COR-L47 (cell line): ENCODE data around the gene LEKR1.
"Not testable (repeated sequence)": the region's sequence is repeated elsewhere in the genome, so short reads cannot be mapped to it uniquely, and the experiment has no call there.

Source experiments
- DNase-seq: peaks from one replicate; lab custom pipeline; 2025; lab: John Stamatoyannopoulos, UW

Gene LEKR1

DNA sequence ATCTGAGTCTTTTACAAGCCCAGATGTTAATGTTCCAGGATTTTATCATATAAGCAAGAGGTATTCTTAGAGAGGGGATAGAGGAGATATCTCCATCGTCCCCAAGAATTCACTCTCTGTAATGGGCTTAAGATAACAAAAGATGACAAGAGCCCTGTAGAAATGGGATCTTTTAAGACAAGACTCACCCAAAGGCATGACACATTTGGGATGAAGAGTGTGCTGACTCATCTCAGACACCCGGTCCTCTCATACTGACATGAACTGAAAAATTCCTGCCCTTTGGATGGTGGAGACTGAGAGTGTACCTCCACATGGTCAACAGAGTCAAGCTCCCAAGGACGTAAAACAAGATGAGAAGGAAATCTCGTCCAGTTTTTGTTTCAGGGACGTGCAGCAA, 11.0 kb downstream of the LEKR1 start:
- DNase-seq, result no peak

DNA sequence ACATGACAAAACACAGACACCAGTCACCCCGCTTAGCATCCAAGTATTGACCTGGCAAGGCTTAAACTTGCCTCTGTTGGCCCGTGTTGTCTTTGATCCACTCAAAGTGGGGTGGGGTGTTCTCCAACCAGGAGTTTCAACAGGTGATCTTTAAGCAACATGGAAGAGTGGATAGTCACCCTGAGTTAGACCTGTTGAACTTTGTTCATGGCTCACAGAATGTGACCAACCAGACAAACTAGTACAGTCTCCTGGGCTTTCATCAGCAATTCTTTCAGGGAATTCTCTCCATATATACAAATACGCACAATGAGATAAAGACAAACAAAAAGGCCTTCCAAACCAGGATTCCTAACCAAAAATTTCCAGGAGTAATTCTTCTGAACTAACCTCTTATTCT, 11.9 kb downstream of the LEKR1 start:
- DNase-seq, result no peak

DNA sequence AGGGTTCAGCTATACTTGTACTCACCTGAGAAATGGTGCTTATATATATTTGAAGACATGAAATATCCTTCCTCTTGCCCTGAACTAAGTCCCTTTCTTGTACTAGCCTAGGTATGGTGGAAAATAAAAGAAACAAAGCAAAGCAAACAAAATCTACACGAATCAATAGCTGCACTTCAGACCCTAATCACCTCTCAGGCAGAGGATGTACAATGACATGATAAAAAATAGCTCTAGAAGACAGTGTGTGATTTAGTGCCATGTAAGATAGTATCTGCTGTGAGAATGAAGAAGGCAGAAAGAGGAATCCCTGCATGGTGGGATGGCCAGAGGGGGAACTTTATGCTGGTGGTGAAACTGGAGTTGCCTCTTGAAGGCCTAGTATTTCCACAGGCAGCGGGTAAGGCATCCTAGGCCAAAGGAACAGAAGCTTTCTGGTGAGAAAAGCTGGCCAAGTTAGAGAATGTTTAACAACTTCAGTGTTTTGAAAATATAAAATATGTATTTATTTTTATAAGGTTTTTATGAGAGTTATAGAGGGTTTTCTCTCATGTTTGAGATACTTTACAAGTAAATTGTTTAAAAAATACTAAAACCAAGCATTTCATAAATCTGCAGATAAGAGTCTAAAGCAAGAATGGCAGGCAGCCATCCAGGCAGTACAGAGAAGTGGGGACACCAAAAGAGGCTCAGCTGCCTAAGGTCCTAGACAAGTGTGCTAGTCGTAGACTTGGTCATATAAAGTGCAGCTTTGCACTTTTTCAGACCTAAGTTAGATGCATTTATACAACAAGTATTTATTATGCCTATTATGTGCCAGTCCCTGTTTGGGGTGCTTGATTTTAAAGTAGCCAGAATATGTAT, 14.9 kb downstream of the LEKR1 start:
- no peak for DNase-seq

DNA sequence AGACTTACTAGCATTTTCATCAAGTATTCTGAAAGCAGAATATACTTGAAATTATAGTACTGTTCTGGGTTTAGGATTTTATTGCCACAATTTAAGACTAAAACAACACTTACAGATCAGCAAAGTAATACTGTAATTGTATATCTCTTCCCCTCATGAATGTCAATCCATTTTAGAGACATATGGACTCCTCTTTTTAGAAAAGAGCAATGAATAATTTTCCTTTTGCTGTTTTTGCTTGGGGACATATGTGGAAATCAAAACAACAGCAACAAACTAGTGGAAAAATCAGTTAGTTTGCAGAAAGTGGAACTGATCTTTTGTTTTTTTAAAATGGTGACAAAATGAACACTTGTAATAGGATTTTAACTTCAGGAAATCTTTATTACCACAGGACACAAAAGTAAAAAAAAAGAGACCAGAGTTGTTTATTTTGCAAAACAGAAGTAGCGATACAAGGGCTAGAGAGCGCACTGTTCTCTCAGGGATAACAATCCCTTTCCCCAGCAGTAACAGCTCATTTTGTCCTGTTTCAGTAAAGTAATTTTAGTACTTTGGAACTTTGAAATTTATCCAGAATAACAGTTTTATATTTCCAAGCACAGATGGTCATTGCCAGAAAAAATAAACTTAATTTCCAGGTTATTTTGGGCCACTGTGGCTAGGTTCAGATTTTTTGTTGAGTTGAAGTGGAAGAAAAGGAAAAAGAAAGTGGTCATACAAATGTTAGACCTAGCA, 17.1 kb downstream of the LEKR1 start:
- DNase-seq, result no peak

DNA sequence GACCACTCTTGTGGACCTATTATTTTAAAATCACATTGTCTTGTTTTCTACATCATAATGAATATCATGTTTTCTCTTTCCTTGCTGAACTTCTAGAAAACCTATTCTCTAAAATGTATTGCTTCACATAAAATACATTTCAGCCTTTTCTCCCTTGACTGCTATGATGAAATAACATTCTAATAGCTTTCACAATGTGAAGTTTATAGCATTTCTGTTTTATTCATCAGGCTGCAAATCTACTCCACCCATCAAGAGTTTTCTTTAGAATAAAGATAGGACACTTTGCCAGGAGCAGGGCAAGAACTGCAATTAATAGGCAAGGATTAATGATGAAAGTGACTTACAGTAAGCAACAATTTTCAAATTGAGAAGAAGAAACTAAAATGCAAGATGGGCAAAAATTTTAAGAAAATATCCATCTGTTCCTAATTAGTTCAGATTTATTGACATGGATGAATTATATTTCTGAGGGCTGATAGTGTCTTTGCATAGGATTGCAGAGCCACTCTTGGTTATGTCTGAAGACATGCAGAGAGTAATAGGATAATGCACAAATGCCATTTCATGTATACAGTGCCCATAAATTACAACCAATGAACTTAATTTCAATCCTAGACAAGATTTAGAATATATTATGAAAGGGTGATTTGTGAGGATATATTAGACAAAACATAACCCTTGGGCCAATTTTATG, 21.7 kb downstream of the LEKR1 start:
- DNase-seq, result no peak

DNA sequence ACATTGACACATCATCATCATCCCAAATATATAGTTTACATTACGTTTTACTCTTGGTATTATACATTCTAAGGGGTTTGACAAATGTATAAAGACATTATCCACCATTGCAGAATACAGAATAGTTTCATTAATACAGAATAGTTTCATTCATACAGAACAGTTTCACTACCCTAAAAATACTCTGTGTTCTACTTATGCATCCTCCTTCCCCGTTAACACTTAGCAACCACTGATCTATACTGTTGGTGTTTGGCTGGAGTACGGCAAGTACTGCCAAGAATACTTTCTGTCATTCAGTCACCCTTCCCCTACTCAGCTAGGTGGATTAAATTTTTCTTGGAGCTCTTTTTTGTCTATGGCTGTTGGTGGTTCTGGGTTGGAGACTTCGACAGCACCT, 33.4 kb downstream of the LEKR1 start:
- DNase-seq, result no peak

DNA sequence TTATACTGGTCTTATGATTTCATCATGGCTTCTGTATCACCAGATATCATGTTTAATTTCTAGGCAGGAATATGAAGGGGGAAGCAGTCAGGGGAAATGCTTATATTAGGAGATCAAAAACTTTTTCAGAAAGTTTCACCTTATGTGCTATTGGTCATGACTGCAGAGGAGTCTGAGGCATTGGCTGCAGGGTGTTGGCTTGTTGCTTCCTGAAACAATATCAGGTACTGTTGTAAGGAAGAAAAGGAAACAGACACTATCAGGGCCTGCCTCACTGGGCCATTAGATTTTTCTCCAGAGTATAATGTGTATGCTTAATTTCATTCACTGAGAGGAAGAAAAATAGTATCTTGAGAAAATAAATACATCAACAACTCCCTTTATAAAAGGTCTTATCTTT, 34.7 kb downstream of the LEKR1 start:
- DNase-seq, result no peak

DNA sequence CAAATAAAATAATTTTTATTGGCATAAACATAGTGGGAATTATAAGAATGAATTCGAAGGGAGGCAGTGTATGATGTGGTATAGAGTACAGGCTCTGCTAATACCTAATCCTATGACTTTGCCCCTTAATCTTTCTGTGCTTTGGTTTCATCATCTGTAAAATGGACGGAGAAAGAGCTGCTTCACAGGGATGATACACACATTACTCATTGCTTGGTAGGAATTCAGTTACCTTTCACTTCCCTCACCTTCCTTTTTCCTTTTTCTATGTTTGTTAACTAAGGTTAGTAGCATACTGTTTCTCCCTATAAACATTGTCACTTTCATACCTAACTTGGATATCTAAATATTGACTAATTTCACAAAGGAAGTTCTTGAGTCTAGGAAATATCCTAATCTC, 36.2 kb downstream of the LEKR1 start:
- no peak for DNase-seq

DNA sequence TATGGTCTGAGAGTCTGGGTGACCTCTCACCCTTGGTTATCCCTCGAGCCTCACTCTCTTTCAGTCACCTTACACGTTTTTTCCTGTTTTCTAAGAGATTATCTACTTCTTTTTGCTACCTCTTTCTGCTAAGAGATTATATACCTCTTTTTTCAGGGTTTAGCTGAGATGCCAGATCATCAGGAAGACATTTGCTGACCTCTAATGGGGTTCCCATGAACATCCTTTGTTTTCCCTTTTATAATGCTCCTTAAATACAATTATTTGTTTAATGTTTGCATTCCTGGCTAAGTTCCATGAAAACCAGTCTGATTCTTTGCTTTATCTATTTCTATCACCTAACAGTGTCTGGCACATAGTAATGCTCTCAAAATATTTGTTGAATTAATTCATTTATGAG, 39.6 kb downstream of the LEKR1 start:
- peak; percentile 46 for DNase-seq

DNA sequence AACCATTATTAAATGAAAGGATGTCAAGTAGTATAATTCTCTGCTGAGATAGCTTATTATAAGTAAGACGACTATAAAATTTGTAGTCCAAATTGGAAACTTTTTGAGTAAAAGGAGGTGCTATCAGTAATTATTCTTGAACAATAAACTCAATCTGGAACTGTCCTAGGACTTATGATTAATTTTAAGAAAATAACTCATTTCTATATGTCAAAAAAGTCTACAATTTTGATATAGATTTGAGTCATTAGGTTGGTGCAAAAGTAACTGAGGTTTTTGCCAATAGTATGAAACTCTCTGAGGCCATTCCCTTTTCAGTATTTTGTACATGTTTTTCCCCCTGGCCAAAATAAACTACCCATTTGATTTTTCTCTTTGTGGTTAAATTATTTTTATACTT, 41.0 kb downstream of the LEKR1 start:
- DNase-seq, result no peak

DNA sequence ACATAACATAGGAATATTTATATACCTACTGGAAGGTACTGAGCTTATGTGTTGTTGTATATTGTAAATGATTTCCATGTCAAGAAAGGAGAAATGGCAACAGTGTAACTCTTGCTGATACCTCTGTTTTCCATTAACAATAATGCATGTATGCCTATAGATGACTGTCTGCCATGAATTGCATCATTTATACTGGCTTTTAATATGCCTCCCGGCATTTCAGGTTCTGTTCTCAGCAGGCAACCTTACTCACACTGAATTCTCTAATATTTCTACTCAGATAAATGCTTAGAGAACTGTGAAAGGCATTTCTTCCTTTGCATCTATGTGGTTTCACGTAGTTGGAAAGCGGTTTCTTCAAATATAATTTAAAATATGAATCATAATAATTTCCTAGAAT, 41.8 kb downstream of the LEKR1 start:
- no peak for DNase-seq

DNA sequence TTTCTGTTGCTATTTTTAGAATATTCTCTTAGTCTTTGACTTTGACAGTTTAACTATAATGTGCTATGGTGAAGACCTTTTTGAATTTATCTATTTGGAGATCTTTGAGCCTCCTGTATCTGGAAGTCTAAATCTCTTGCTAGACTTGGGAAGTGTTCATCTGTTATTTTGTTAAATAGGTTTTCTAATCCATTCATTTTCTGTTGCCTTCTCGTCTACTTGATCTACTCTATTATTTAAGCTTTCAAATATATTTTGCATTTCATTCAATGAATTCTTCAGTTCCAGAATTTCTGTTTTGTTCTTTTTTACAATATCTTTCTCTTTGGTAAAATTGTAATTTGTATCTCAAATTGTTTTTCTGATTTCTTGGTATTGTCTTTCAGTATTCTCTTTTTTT, 47.8 kb downstream of the LEKR1 start:
- DNase-seq, result no peak

DNA sequence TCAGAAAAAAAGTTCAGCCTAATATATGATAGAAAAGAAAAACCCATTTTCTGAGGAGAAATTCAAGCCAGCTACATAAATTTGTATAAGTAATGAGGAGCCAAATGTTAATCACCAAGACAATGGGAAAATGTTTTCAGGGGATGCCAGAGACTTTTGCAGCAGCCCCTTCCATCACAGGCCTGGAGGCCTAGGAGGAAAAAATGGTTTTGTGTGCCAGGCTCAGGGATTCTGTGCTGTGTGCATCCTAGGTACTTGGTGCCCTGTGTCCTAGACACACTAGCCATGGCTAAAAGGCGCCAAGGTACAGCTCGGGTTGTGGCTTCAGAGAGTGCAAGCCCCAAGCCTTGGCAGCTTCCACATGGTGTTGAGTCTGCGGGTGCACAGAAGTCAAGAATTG, 53.3 kb downstream of the LEKR1 start:
- not testable (repeated sequence) for DNase-seq

DNA sequence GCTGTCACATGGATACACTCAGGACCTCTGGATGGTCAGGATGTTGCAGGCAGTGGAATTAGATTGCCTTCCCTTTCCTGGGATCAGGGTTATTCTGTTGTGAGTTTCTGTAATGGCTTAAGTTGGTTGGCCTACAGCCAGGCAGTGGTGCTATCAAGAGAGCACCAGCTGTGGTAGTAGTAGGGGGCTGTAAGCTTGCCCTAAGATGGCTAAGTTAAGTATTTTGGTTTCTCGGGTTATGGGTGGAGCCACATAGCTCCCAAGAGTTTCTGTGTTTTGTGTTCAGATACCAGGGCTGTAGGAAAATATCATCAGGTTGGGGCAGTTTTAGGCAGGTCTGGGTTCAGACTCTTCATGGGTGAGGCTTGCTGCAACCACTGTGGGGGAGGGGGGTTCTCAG, 59.6 kb downstream of the LEKR1 start:
- DNase-seq, result no peak

DNA sequence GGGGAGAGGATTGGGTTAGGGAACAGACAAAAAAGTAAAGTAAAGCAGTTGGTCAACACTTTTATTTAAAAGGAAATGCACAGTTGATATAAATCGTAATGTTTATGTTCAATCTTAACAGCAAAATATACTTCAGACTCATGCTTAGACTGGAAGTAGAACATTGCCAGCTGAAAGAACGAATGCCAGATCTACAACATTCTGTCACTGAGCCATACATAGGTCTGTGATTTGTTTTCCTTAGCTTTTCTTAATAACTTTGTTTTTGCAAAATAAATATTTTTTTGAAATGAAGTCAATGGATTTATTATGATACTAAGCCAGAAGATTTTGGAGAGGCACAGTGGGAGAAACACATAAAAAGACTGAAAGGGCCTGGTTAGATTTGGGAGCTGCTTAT, 62.0 kb downstream of the LEKR1 start:
- DNase-seq, result no peak

DNA sequence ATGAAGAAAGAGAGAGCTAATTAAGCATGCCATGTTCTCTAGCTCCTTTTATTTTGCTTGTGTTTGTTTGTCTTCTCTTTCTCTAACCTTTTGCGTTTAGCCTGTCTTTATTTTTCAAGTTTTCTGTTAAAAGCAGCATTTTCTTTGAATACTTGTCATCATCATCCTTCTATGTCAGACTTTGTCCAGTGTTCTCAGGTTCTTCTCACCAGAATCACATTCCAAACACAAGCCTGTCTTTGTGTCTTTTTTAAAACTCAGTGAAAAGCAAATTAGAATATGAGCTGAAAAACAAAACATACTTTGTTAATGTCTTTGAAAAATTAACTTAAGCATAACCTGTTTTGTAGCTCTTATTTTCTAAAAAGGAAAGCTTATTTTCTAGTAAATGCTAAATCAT, 62.4 kb downstream of the LEKR1 start:
- DNase-seq, result no peak

DNA sequence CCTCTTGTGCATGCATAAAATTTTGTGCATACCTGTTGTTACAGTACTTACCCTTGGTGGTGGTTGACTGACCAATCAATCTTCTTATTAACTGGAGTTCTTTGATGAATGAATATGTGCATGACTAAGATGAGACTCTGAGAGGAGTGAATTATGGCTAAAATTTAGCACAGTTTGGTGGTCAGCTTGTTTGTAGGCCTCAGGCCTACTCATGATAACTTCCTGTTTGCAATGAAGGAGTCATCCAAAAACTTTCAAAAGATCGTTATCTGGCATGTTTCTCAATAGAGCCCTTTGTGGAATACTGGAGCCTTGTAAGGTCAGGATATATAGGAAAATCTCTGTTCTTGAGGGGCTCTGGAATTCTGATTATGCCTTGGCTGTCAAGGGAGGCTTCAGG, 66.5 kb downstream of the LEKR1 start:
- DNase-seq, result no peak

DNA sequence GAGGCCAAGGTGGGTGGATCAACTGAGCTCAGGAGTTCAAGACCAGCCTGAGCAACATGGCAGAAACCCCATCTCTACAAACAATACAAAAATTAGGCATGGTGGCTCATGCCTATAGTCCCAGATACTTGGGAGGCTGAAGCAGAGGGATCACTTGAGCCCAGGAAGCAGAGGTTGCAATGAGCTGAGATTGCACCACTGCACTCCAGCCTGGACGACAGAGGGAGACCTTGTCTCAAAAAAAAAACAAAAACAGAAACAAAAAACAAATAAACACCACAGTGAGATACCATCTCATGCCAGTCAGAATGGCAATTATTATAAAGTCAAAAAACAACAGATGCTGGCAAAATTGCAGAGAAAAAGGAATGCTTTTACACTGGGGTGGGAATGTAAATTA, 69.2 kb downstream of the LEKR1 start:
- DNase-seq, result not testable (repeated sequence)

DNA sequence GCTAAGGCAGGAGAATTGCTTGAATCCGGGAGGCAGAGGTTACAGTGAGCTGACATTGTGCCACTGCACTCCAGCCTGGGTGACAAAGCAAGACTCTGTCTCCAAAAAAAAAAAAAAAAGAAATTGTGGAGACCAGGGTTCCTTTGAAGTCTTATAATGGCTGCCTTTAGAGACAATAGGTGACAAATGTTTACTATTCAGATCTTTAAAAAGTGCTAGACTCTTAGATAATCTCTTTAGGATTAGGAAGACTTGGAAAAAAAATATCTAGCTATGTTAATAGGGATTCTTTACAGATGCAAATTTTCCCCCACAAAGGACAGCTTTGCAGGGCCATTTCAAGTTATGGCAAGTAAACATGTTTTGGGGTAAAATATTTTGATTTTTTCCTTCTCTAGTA, 71.7 kb downstream of the LEKR1 start:
- not testable (repeated sequence) for DNase-seq

DNA sequence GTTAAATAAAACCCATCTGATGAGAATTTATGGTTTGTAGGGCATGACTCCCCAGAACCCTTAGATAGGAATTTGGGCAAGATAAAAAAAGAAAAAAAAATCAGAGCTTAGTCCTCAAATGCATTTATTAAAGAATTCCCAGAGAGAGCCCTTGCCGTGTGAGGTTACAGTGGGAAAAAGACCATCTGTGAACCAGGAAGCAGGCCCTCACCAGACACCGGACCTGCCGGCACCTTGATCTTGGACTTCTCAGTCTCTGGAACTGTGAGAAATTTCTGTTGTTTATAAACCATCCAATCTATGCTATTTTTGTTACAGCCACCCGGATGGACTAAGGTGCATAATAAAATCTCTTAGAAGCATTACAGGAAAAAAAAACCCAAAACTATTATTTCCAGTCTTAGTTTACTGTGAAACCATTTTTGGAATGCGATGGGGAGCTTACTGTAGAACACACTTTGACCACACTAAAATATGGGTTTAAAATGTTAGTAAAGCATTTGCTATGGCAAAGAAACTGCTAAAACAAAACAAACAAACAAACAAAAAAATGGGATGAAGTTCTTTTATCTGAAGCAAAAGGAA, 72.2 kb downstream of the LEKR1 start:
- DNase-seq, result no peak

DNA sequence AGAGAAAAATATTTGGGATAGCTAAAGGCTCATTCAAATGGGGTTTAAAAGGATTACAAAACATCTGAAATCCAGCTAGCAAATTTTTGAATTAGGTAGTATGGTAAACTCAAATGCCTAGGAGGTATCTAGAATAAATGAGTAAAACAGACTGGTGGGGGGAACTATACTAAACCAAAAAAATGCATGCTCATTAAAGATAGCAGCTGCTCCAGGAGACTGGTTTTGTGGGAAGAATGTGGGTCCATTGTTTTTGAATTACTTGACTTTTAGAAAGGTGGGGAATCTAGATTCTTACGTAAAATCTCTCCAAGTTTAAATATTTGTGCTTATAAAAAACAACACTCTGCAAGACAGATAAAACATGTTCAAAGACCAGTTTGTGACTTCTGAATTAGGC, 73.8 kb downstream of the LEKR1 start:
- no peak for DNase-seq

DNA sequence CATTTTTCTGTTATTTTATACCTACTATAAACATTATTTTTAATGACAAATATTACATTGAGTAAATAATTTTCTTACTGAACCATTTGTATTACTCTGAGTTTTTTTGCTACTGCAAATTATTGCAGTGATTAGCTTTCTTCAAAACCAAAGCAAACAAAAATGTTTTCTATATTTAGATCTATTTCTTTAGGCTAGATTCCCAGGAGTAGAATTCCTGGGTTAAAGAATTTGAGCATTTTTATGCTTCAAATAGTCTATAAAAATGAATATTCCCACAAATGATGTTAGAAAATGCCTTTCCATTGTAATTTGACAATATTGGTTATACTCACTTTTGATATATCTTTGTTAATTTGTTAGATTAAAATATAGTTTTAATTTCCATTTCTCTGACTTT, 76.8 kb downstream of the LEKR1 start:
- DNase-seq, result no peak

DNA sequence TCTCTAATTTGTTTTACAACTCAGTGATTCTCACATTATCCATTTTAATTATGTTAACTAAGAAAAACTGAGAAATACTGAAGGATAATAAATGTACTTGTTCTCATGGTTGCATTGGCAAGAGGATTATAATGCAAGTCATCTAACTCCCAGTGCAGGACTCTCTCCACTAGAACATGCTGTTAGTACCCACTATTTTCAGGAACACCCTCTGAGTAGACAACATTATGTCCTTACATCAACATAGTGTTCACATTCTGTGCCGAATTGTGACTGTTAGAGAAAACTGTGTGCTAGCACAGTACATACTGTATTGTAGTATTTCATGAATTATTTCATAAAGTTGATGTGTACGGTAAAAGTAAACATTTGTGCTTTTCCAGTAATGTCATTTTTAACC, 80.1 kb downstream of the LEKR1 start:
- DNase-seq, result no peak
